Loucy (cell line): ENCODE data around the gene IL1R1.

Experiments
- EZH2phosphoT487 ChIP-seq: fragments of 200-600 bp; IDR thresholded peaks from 2 replicates; pipeline ENCODE4 v1.6.1; 2018; ENCODE audit warnings: antibody characterized with exemption, mild to moderate bottlenecking, moderate library complexity, borderline replicate concordance
- TF ChIP-seq, protein P1 (sequence below): fragments of 200-600 bp; sonication (generic); conservative IDR thresholded peaks from 2 replicates; pipeline ENCODE4 v1.5.1; 2014; ENCODE audit warnings: mild to moderate bottlenecking, antibody characterized with exemption, low read length

DNA sequence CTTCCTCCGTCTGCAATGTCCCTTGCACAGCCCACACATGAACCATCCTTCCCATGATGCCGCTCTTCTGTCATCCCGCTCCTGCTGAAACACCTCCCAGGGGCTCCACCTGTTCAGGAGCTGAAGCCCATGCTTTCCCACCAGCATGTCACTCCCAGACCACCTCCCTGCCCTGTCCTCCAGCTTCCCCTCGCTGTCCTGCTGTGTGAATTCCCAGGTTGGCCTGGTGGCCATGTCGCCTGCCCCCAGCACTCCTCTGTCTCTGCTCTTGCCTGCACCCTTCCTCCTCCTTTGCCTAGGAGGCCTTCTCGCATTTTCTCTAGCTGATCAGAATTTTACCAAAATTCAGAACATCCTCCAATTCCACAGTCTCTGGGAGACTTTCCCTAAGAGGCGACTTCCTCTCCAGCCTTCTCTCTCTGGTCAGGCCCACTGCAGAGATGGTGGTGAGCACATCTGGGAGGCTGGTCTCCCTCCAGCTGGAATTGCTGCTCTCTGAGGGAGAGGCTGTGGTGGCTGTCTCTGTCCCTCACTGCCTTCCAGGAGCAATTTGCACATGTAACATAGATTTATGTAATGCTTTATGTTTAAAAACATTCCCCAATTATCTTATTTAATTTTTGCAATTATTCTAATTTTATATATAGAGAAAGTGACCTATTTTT, 35.4 kb downstream of the IL1R1 start:
- TF ChIP-seq, protein P1, sequence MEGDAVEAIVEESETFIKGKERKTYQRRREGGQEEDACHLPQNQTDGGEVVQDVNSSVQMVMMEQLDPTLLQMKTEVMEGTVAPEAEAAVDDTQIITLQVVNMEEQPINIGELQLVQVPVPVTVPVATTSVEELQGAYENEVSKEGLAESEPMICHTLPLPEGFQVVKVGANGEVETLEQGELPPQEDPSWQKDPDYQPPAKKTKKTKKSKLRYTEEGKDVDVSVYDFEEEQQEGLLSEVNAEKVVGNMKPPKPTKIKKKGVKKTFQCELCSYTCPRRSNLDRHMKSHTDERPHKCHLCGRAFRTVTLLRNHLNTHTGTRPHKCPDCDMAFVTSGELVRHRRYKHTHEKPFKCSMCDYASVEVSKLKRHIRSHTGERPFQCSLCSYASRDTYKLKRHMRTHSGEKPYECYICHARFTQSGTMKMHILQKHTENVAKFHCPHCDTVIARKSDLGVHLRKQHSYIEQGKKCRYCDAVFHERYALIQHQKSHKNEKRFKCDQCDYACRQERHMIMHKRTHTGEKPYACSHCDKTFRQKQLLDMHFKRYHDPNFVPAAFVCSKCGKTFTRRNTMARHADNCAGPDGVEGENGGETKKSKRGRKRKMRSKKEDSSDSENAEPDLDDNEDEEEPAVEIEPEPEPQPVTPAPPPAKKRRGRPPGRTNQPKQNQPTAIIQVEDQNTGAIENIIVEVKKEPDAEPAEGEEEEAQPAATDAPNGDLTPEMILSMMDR = no peak
- TF ChIP-seq EZH2phosphoT487 = no peak
